Activated CD8-positive, alpha-beta T cell treated with anti-CD3 and anti-CD28 coated beads for 36 hours (primary cell): ENCODE results near the gene TMEM182. TPM values are rescaled to one million over a fixed set of nuclear protein-coding genes. Genes with fewer than 3 reads are reported as not detected.

Experiments
- ATAC-seq: fragments of 200-7000 bp; cut with Tn5 transposase; one replicate; pipeline ENCODE4 v1.10.0; 2021; ENCODE audit warnings: mild to moderate bottlenecking, moderate library complexity
- CTCF ChIA-PET: fragments of 350-600 bp; sonication (Branson Sonifier 250); formaldehyde crosslinking; loops from one replicate; lab custom pipeline; 2021; ENCODE audit warnings: antibody characterized with exemption; lab: Charles Lee
- POLR2A ChIA-PET: fragments of 350-600 bp; sonication (Branson Sonifier 250); formaldehyde crosslinking; loops from one replicate; lab custom pipeline; 2021; ENCODE audit warnings: antibody characterized with exemption; lab: Charles Lee
- DNase-seq: peaks from one replicate; pipeline ENCODE4 v3.0.0-alpha.2; 2020
- H3K27ac Mint-ChIP-seq: one replicate; pipeline ENCODE4 v1.8.0; 2021; ENCODE audit warnings: mild to moderate bottlenecking, mixed read lengths
- H3K27me3 Mint-ChIP-seq: one replicate; pipeline ENCODE4 v1.8.0; 2021; ENCODE audit warnings: mixed read lengths
- H3K36me3 Mint-ChIP-seq: one replicate; pipeline ENCODE4 v1.8.0; 2021; ENCODE audit warnings: low read depth, mixed read lengths
- H3K4me1 Mint-ChIP-seq: one replicate; pipeline ENCODE4 v1.8.0; 2021; ENCODE audit warnings: low read depth, mixed read lengths
- H3K4me3 Mint-ChIP-seq: one replicate; pipeline ENCODE4 v1.8.0; 2021; ENCODE audit warnings: mild to moderate bottlenecking, moderate library complexity, mixed read lengths
- H3K9me3 Mint-ChIP-seq: one replicate; pipeline ENCODE4 v1.8.0; 2021; ENCODE audit warnings: mixed read lengths
- intact Hi-C: fragments of 100-400 bp; cut with micrococcal nuclease; formaldehyde crosslinking; loops from one replicate; pipeline ENCODE4 v1.10.0; 2022
- total RNA-seq, 2 experiments: library from RNA; stranded (reverse); gene quantifications; one replicate each; pipeline ENCODE4 v1.2.3, GENCODE V29; 2021
- TF ChIP-seq, protein P1 (sequence below): fragments of 200-600 bp; IDR thresholded peaks from one replicate; pipeline ENCODE4 v1.8.0; 2022; ENCODE audit warnings: antibody characterized with exemption, mild to moderate bottlenecking

The TMEM182 gene
- total RNA-seq, 2 experiments from 2014 or later = 4.4 to 5.3 TPM

GRCh38 chr2:102724553-102724952 lies 37.3 kb upstream of the TMEM182 start:
- no peaks in the 10 kb centered on the region for H3K9me3 Mint-ChIP-seq
- ChIA-PET CTCF (no interaction called here), POLR2A (no interaction called here)
- no peak overlapping the region for H3K27ac Mint-ChIP-seq
- H3K4me1 Mint-ChIP-seq = no peaks in the 10 kb centered on the region
- DNase-seq = no peak
- TF ChIP-seq, protein P1, sequence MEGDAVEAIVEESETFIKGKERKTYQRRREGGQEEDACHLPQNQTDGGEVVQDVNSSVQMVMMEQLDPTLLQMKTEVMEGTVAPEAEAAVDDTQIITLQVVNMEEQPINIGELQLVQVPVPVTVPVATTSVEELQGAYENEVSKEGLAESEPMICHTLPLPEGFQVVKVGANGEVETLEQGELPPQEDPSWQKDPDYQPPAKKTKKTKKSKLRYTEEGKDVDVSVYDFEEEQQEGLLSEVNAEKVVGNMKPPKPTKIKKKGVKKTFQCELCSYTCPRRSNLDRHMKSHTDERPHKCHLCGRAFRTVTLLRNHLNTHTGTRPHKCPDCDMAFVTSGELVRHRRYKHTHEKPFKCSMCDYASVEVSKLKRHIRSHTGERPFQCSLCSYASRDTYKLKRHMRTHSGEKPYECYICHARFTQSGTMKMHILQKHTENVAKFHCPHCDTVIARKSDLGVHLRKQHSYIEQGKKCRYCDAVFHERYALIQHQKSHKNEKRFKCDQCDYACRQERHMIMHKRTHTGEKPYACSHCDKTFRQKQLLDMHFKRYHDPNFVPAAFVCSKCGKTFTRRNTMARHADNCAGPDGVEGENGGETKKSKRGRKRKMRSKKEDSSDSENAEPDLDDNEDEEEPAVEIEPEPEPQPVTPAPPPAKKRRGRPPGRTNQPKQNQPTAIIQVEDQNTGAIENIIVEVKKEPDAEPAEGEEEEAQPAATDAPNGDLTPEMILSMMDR = no peak
- no peak for ATAC-seq
- H3K4me3 Mint-ChIP-seq = no peak overlapping the region
- H3K27me3 Mint-ChIP-seq = no peaks in the 10 kb centered on the region
- peaks cover 51% of the 10 kb centered on the region for H3K36me3 Mint-ChIP-seq
- intact Hi-C loops = no loop called here

DNA sequence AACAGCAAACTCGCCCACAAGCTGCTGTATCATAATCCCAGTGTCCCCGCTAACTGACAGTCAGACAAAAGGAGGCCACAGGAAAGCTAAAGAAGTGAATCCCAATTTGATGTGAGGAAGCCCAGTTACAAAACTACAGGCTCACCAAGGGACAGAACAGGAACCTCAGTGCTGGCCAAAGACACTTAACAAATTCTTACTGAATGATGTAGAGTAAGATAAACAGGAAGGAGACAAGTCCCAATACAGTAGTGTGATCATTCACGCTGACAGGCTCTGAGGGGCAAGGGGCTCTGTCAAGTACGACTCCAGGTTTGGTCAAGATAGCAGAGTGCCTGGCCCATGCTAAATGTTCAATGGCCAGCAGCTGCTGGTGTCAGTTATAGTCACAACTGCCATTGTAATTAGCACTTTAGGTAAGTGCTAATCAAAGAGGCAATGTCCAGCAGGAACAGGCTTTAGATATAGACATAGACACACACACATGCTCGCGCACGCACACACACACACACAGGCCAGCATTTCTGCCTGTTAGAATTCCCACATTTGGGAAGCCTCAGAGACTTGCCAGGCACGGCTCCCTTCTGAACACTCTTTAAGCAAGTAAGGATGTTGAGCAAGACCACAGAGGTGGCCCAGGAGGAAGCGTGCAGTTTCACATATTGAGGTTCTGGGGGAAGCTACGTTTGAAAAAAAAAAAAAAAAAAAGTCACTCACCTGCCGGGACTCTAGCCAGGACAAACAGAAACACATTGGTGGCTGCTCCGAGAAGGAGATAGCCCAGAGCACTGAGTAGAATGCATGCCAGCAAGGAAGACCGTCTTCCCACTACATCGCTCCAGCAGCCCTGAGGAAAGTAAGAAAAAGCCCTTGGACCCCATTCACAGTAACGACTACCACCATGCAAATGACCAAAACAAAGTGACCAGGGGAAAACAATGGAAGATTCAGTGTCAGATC lies 35.4 kb upstream of the TMEM182 start:
- CTCF ChIA-PET = no interaction called here
- Mint-ChIP-seq H3K4me3 (no peak overlapping the region), H3K9me3 (no peaks in the 10 kb centered on the region), H3K4me1 (no peaks in the 10 kb centered on the region), H3K27ac (no peak overlapping the region), H3K36me3 (peaks cover 40% of the 10 kb centered on the region), H3K27me3 (no peaks in the 10 kb centered on the region)
- no peak for DNase-seq
- intact Hi-C loops = no loop called here
- TF ChIP-seq, protein P1 = no peak
- POLR2A ChIA-PET = interaction anchor here (0.8 kb wide), 1 partner anchor 10 kb away, joined by 3 read pairs; a partner anchor contains a TSS
- ATAC-seq = no peak

- ATAC-seq (no peak), DNase-seq (no peak)
- Mint-ChIP-seq H3K4me1 (peaks cover 39% of the 10 kb centered on the region), H3K36me3 (peaks cover 8% of the 10 kb centered on the region), H3K27ac (peak overlapping the region; percentile 92), H3K4me3 (peak overlapping the region; percentile 95), H3K9me3 (no peaks in the 10 kb centered on the region), H3K27me3 (no peaks in the 10 kb centered on the region)
- TF ChIP-seq, protein P1 = no peak
- intact Hi-C loops = no loop called here
- ChIA-PET CTCF (interaction anchor here (1.2 to 8.3 kb wide), 3 partner anchors 18 to 262 kb away, joined by 4 to 69 read pairs (median 25); partner anchors contain the start of gene SLC9A4), POLR2A (interaction anchor here (0.9 to 1.0 kb wide), 3 partner anchors 13 to 21 kb away, joined by 3 read pairs; no protein-coding TSS in a partner anchor)
These were observed 26.3 kb upstream of the TMEM182 start for GRCh38 chr2:102735416-102736109.

GRCh38 chr2:102736110-102736409 lies 25.8 kb upstream of the TMEM182 start:
- Mint-ChIP-seq H3K4me3 (peak overlapping the region; percentile 95), H3K27me3 (no peaks in the 10 kb centered on the region), H3K9me3 (no peaks in the 10 kb centered on the region), H3K36me3 (peaks cover 6% of the 10 kb centered on the region), H3K27ac (peak overlapping the region; percentile 92), H3K4me1 (peaks cover 39% of the 10 kb centered on the region)
- TF ChIP-seq, protein P1 = no peak
- ATAC-seq (no peak), DNase-seq (no peak)
- POLR2A ChIA-PET = interaction anchor here (1.0 kb wide), 2 partner anchors 13 to 15 kb away, joined by 3 read pairs; no protein-coding TSS in a partner anchor
- intact Hi-C loops = no loop called here
- CTCF ChIA-PET = interaction anchor here (1.2 to 8.3 kb wide), 5 partner anchors 18 to 293 kb away, joined by 3 to 69 read pairs (median 4); partner anchors contain the start of gene SLC9A4
